Measurements from ENCODE around the gene DIAPH3.

DIAPH3 gene

DNA sequence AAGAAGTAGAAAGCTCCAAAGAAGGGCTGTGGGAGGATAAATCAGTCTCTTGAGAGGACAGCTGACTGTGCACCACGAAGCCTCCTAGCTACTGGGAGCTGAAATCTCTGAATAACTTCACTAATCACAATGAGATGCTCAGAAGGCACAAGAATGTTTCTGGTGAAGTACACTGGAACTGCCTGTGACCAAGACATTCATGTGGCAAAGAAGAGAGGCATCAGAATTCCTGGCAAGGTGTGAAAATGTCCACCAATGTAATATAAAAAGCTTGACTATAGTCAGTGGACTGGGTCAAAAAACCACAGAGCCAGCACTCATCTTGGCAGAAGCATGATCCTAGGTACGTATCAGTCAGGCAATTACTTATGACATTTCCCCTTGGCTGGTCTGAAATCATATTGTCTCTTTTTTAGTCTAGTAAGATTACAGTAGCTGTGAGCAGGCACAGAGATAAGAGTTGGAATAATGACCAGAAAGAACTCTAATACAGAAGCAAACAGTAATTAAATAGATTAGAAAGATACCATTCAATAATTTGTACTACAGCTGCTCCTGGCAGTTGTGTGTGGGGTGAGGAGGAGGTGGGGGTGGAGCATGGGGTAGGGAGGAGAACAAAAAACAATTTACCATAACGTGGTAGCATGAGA is 434.7 kb downstream of the DIAPH3 start (continued):
- TF ChIP-seq ZNF223 (tag by site-specific recombination; IDR thresholded peaks at IDR 0.05) (no peak), ZNF366 (tag by site-specific recombination; conservative IDR thresholded peaks at IDR 0.05) (no peak), ZNF692 (tag by site-specific recombination; IDR thresholded peaks at IDR 0.05) (no peak), ZNF133 (tag by site-specific recombination; IDR thresholded peaks at IDR 0.05) (no peak), INSM2 (tag by site-specific recombination; IDR thresholded peaks at IDR 0.05) (no peak), ZNF292 (tag by site-specific recombination; IDR thresholded peaks at IDR 0.05; ENCODE audit: borderline replicate concordance, low read depth) (no peak)

- CTCF ChIA-PET: interaction anchor here (0.6 to 1.2 kb wide), 2 partner anchors 10 to 16 kb away, joined by 3 read pairs; no protein-coding TSS in a partner anchor
- POLR2A ChIA-PET: no interaction called here
- Histone ChIP-seq H3K9me3 (ENCODE audit: control insufficient read depth, insufficient read depth, low read depth, low read length) (no peaks in the 10 kb centered on the region), H3K4me1 (ENCODE audit: control insufficient read depth, insufficient read depth, low read length) (0 out of 2 replicates have a peak, but pooled peaks cover 5% of the 10 kb centered on the region), H3K4me3 (ENCODE audit: low read depth, low read length) (no peak overlapping the region), H3K27ac (ENCODE audit: extremely low read depth, low read depth, low read length) (no peak overlapping the region), H3K36me3 (ENCODE audit: control insufficient read depth in 2 of 2, insufficient read depth in 1 of 2, low read length in 2 of 2) (no peaks in the 10 kb centered on the region)
- TF ChIP-seq ZNF600 (tag by site-specific recombination; IDR thresholded peaks at IDR 0.05) (no peak), ZNF585B (tag by site-specific recombination; IDR thresholded peaks at IDR 0.05) (no peak), ZNF621 (tag by site-specific recombination; IDR thresholded peaks at IDR 0.05) (no peak), ZNF184 (tag by site-specific recombination; IDR thresholded peaks at IDR 0.05) (no peak), ZNF701 (tag by site-specific recombination; IDR thresholded peaks at IDR 0.05) (no peak), ZNF266 (tag by site-specific recombination; IDR thresholded peaks at IDR 0.05; ENCODE audit: low read depth) (no peak), GLIS1 (tag by site-specific recombination; IDR thresholded peaks at IDR 0.05) (no peak), ZFP37 (tag by site-specific recombination; IDR thresholded peaks at IDR 0.05) (no peak), ZBTB7A (tag by site-specific recombination; IDR thresholded peaks at IDR 0.05; ENCODE audit: low read depth) (no peak), ZNF510 (tag by site-specific recombination; IDR thresholded peaks at IDR 0.05; ENCODE audit: insufficient replicate concordance) (no peak), ZBTB48 (tag by site-specific recombination; IDR thresholded peaks at IDR 0.05) (no peak), ZNF670 (tag by site-specific recombination; IDR thresholded peaks at IDR 0.05; ENCODE audit: low read depth) (no peak), ZNF677 (tag by site-specific recombination; IDR thresholded peaks at IDR 0.05) (no peak)
These were observed 441.5 kb downstream of the DIAPH3 start for GRCh38 chr13:59721926-59722910.

GRCh38 chr13:59715611-59716010 is 448.1 kb downstream of the DIAPH3 start:
- Histone ChIP-seq H3K27ac (ENCODE audit: extremely low read depth, low read depth, low read length) (no peak overlapping the region), H3K4me1 (ENCODE audit: control insufficient read depth, insufficient read depth, low read length) (0 out of 2 replicates have a peak, but pooled peaks cover 5% of the 10 kb centered on the region), H3K9me3 (ENCODE audit: control insufficient read depth, insufficient read depth, low read depth, low read length) (no peaks in the 10 kb centered on the region), H3K4me3 (ENCODE audit: low read depth, low read length) (no peak overlapping the region), H3K36me3 (ENCODE audit: control insufficient read depth in 2 of 2, insufficient read depth in 1 of 2, low read length in 2 of 2) (no peaks in the 10 kb centered on the region)
- ChIA-PET POLR2A (no interaction called here), CTCF (no interaction called here)
- TF ChIP-seq, protein P1, sequence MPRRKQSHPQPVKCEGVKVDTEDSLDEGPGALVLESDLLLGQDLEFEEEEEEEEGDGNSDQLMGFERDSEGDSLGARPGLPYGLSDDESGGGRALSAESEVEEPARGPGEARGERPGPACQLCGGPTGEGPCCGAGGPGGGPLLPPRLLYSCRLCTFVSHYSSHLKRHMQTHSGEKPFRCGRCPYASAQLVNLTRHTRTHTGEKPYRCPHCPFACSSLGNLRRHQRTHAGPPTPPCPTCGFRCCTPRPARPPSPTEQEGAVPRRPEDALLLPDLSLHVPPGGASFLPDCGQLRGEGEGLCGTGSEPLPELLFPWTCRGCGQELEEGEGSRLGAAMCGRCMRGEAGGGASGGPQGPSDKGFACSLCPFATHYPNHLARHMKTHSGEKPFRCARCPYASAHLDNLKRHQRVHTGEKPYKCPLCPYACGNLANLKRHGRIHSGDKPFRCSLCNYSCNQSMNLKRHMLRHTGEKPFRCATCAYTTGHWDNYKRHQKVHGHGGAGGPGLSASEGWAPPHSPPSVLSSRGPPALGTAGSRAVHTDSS (tag by site-specific recombination; IDR thresholded peaks at IDR 0.05): no peak
- TF ChIP-seq ZNF221 (tag by site-specific recombination; IDR thresholded peaks at IDR 0.05; ENCODE audit: borderline replicate concordance) (no peak), ZNF596 (tag by site-specific recombination; IDR thresholded peaks at IDR 0.05) (no peak), ZNF555 (tag by site-specific recombination; conservative IDR thresholded peaks at IDR 0.05) (no peak), ZNF335 (tag by site-specific recombination; conservative IDR thresholded peaks at IDR 0.05) (no peak), ZBTB20 (tag by site-specific recombination; IDR thresholded peaks at IDR 0.05) (no peak)
